ENCODE measurements around the gene UBE3D. TPM values are rescaled to one million over a fixed set of nuclear protein-coding genes. Genes with fewer than 3 reads are reported as not detected.
A peak's percentile ranks its signal among the peaks of the same experiment; 100 is the strongest.

Gene UBE3D
- total and polyA plus RNA-seq, 12 donors, result 1.9 to 4.6 (median 2.6) TPM

GRCh38 chr6:83061190-83061589 is 4.5 kb downstream of the UBE3D start:
- intact Hi-C loops (cut with DNase I), result loop anchor here in 3 of 10 donors (10.0 kb wide), 3 partner anchors 134 to 794 kb away; partner anchors contain the start of genes PRSS35 (in 2 of the 3), CYB5R4 (in 1 of the 3), PGM3 (in 1 of the 3) and RIPPLY2 (in 1 of the 3)
- TF ChIP-seq CTCF (IDR thresholded peaks at IDR 0.05), result no peak
- H3K9me3 ChIP-seq, result no peaks in the 10 kb centered on the region
- ATAC-seq, result no peak
- no peak overlapping the region for H3K27ac ChIP-seq
- peaks cover 0 to 14% (median 0%) of the 10 kb centered on the region in 9 donors for H3K36me3 ChIP-seq
- H3K4me3 ChIP-seq, result no peak overlapping the region
- H3K27me3 ChIP-seq, result no peaks in the 10 kb centered on the region
- DNase-seq, result no peak
- peaks cover 0 to 12% (median 6%) of the 10 kb centered on the region in 9 donors for H3K4me1 ChIP-seq

GRCh38 chr6:83057705-83058321 is 7.8 kb downstream of the UBE3D start:
- ATAC-seq, result peak in 5 of 8 donors; percentile 56 to 74 (median 67)
- H3K4me3 ChIP-seq, result no peak overlapping the region
- peaks cover 0 to 3% (median 0%) of the 10 kb centered on the region in 9 donors for H3K4me1 ChIP-seq
- H3K36me3 ChIP-seq, result peaks cover 0 to 22% (median 0%) of the 10 kb centered on the region in 9 donors
- WGBS, 2 donors, result 36 to 42% methylated on average over 4 of the region's 4 CpGs
- intact Hi-C loops (cut with DNase I), result loop anchor here in 9 of 10 donors (1.0 to 10.0 kb wide), 7 partner anchors 683 to 807 kb away; partner anchors contain the start of gene TPBG (in 1 of the 9)
- peak; percentile 22 to 72 (median 68) for TF ChIP-seq CTCF (IDR thresholded peaks at IDR 0.05)
- H3K9me3 ChIP-seq, result no peaks in the 10 kb centered on the region
- H3K27ac ChIP-seq, result no peak overlapping the region
- peak in 1 of 2 donors; percentile 21 for DNase-seq
- no peaks in the 10 kb centered on the region for H3K27me3 ChIP-seq

- Histone ChIP-seq H3K4me3 (no peak overlapping the region), H3K36me3 (peaks cover 0 to 24% (median 0%) of the 10 kb centered on the region in 9 donors), H3K27ac (no peak overlapping the region), H3K4me1 (peaks cover 0 to 3% (median 0%) of the 10 kb centered on the region in 9 donors), H3K27me3 (no peaks in the 10 kb centered on the region), H3K9me3 (no peaks in the 10 kb centered on the region)
- TF ChIP-seq CTCF (IDR thresholded peaks at IDR 0.05), result peak; percentile 63 to 92 (median 89)
- WGBS, 2 donors, result 20 to 22% methylated on average over 6 of the region's 6 CpGs
- DNase-seq (peak in 1 of 2 donors; percentile 41), ATAC-seq (peak in 4 of 8 donors; percentile 41 to 63 (median 44))
- intact Hi-C loops (cut with DNase I), result loop anchor here in 9 of 10 donors (1.0 to 10.0 kb wide), 8 partner anchors 681 to 803 kb away; partner anchors contain the start of gene TPBG (in 1 of the 9)
These were observed 10.2 kb downstream of the UBE3D start for GRCh38 chr6:83055366-83055964.

GRCh38 chr6:83053678-83054077 is 12.0 kb downstream of the UBE3D start:
- Histone ChIP-seq H3K27ac (no peak overlapping the region), H3K36me3 (peaks cover 0 to 24% (median 0%) of the 10 kb centered on the region in 9 donors), H3K9me3 (no peaks in the 10 kb centered on the region), H3K27me3 (no peaks in the 10 kb centered on the region), H3K4me1 (peaks cover 0 to 3% (median 0%) of the 10 kb centered on the region in 9 donors), H3K4me3 (no peak overlapping the region)
- 76 to 79% methylated on average over 3 of the region's 3 CpGs for WGBS, 2 donors
- no peak for TF ChIP-seq CTCF (IDR thresholded peaks at IDR 0.05)
- intact Hi-C loops (cut with DNase I), result loop anchor here in 5 of 10 donors (2.0 to 10.0 kb wide), 6 partner anchors 679 to 801 kb away; partner anchors contain the start of gene TPBG (in 1 of the 5)
- no peak for DNase-seq
- ATAC-seq, result no peak
